Fibroblast of skin of back (primary cell): ENCODE measurements around the gene UQCRC2.
"Not testable (repeated sequence)": the region's sequence is repeated elsewhere in the genome, so short reads cannot be mapped to it uniquely, and the experiment has no call there.

ENCODE experiments used
- DNase-seq: peaks from one replicate; pipeline ENCODE4 v3.0.0-alpha.2; 2013

Gene UQCRC2

DNA sequence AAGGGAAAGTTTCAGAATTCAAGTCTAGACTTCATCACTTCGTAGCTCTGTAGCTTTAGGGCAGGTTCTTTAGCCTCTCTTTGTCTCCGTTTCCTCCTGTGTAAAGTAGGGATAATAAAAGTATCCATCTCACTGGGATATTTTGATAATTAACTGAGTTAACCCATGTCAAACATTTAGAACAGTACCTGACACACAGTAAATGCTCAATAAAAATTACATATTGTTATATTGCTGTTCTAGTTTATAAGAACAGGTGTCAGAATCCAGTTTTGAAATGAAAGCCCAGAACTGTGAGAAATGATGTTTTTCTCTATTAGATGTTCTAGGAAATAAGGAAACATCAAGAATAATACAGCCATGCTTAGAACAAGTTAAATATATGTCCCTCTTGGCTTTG lies 59.1 kb downstream of the UQCRC2 start:
- no peak for DNase-seq

DNA sequence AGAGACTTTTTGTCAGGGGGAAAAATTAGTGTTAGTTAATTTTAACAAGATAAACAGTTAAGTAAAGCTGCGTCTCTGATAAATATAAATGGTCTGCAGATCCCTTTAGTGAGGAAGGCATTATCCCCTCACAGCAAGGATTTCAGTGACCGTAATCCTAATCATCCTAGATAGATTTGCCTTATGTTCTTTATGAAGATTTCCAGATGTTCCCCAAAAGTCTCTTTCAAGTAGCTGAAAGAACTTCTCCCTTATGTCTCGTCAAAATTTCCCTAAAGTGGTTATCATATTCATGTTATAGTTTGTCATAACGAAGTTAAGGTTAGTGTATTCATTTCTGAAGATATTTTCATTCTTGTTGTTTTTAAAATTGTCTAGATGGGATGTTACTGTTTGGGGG lies 60.3 kb downstream of the UQCRC2 start:
- DNase-seq = no peak

DNA sequence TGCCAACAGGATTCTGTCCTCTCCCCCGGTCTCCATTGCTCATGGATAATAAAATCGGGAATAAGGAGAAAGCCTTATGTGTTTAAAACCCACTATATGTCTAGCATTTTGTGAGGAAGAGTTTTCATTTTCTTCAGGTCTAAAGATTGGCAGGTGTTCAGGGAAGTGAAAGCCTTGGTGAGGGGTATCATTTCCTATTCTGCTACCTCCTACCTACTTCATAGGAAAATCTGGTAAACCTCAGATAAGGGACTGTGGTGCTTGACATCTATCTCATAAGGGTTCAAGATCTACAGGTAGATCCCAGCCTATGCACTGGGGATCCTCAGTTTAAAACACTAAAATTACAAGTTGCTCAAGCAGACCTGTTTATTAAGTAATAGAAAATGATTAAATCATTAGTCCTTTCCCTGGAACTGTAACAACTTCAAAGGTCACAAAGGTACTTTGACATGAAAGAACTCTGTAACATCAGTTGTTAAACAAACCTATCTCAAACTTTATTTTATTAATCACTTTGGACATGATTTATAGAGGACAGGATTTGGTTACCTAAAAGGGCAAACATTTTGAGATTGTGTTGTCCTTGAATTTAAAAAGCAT lies 61.2 kb downstream of the UQCRC2 start:
- DNase-seq = no peak

DNA sequence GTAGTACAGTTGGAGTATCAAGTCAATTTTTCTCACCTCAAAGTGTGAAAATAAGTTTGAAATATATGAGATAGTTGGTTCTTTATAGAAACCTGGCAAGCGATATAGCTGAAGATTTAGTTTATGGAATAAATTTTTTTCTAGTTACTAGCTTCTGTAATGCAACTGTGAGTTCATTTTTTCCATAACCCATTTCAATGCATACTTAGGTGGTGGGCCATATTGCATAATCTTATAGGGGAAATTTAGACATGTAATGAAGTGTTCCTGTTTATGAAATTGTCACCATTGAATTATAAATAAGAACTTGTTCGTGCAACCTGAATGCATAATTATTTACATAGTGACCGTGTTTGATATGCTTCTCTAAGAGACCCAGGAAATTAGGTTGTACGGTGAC lies 63.8 kb downstream of the UQCRC2 start:
- no peak for DNase-seq

DNA sequence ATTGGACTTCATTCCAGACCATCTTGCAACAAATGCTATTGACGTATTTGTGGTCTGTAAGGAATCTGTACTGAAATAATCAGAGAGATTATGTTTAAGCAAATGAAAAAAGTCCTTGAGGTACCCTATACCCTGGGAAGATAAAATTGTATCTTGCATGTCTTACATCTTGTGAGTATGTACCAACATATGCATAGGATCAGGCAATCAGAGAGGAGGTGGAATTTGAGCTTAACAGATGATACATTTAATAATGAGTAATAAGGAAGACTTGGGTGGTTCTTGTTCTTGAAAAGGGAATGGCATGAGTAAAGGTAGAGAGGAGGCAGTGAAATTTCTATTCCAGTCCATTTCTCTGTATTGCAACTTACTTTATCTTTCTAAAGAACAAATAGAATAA lies 65.4 kb downstream of the UQCRC2 start:
- DNase-seq = no peak

DNA sequence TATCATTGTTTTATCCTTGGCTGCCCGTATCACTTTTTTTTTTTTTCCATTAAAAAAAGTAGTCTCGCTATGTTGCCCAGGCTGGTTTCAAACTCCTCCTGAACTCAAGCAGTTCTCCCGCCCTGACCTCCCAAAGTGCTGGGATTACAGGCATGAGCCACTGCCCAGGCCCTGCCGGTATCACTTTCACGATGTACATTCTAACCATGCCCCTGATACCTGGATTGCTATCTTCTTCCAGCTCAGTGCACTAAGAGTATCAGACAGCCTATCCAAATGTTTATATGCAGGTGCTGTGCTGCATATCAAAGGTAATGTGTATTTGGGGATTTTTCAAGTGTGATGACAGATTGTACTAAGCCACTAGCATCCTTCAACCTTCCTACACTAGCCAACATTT lies 69.0 kb downstream of the UQCRC2 start:
- no peak for DNase-seq

DNA sequence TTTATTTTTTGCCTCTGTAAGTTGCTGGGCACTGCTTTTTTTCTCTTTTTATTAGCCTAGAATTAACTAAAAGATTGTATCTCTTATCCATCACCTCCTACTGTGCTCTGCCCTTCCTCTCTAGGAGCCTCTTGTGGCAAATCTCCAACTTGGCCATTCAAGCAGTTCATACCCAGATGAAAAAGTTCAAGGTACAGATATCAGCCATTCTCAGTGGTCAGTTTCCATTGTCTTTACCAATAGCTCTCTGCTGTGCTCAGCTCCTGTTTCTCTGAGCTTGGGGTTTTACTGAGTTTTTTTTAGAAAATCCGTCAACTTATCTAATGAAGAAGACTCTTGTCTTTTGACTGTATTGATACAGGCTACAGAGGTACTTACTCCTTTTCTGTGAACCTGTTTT lies 70.3 kb downstream of the UQCRC2 start:
- no peak for DNase-seq

DNA sequence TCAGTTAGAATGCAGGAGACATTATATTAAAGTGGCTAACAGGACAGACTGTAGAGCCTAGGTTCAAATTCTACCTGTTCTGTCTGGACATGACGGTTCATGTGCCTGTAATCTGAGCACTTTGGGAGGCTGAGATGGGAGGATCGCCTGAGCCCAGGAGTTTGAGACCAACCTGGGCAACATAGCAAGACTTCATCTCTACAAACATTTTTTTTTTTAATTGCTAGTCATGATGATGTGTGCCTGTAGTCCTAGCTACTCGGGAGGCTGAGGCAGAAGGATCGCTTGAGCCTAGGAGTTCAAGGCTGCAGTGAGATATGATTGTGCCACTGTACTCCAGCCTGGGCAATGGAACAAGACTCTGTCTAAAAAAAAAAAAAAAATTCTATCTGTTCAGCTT lies 71.6 kb downstream of the UQCRC2 start:
- DNase-seq = not testable (repeated sequence)

DNA sequence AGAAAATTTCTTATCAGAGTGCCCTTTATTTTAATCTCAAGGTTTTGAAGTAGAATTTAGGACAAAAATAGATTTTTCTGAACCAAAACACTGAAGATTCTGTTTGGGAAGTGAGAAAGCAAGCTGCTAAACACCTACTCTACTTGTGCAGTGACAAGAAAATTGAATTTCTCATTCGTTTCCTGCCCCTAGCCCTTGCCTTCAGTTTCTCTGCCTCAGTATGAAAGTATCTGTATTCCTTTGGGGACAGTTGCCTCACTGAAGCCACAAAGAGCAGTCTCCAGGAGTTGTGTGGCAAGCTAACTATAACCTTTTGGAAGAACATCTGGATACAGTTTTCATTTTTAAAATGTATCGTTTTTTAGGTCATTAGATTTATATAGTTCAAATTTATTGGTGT lies 74.5 kb downstream of the UQCRC2 start:
- peak; percentile 26 for DNase-seq

DNA sequence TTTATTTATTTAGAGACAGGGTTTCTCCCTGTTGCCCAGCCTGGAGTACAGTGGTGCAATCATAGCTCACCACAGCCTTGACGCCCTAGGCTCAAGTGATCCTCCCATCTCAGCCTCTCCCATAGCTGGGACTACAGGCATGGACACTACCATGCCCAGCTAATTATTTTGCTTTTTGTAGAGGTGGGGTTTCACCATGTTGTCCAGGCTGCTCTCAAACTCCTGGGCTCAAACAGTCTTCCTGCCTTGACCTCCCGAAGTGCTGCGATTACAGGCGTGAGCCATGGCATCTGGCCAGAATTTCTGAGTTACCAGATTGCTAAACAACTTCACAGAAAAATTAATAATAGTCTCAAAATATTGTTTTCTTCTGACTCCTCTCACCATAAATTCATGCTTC lies 76.5 kb downstream of the UQCRC2 start:
- DNase-seq = no peak

DNA sequence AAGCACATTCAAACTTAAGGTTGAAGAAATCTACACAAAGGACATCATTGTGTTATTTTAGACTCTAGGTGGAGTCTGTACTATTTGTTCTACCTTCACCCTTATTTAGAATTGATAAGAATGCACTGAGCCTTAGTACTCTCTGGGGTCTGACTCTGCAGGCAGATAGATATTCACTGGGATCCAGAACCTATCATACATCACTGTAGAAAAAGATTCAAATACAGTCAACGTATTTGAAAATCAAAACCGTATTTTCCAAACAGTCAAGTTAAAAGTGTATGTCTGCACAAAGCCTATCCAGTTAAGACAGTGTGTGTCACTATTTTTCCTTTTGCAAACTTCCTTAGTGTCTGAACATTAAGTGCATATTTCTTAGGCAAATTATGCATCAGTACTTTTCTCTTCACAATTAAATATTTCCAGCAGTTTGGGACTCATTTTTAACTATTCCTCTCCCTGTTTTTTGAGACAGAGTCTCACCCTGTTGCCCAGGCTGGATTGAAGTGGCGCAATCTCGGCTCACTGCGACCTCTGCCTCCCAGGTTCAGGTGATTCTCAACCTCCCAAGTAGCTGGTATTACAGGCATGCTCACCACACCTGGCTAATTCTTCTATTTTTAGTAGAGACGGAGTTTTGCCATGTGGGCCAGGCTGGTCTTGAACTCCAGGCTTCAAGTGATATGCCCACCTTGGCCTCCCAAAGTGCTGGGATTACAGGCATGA lies 77.1 kb downstream of the UQCRC2 start:
- no peak for DNase-seq

DNA sequence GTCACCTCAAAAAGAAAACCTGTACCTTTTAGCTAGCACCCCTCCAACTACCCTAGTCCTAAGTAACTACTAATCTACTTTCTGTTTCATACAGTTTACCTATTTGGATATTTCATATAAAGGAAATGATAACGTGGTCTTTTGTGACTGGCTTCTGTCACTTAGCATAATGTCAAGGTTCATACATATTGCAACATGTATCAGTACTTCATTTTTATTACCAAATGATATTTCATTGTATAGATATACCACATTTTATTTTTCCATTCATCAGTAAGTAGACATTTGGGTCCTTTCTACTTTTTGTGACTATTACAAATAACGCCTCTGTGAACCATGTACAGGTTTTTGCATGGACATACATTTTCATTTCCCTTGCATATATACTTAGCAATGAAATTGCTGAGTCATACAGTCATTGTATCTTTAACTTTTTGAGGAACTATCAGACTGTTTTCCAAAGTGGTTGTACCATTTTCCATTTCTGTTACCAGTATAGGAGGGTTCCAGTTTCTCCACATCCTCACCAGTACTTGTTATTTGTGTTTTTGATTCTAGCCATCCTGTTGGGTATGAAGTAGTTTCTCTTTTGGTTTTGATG lies 78.4 kb downstream of the UQCRC2 start:
- DNase-seq = no peak
